MM.1S (cell line): ENCODE data around the gene MS4A10.

Source experiments
- DNase-seq: peaks from one replicate; pipeline ENCODE4 v3.0.0-alpha.2; 2015
- H2AFZ ChIP-seq: fragments of 300-600 bp; sonication (generic); 2 replicates; pipeline ENCODE4 v1.6.0; 2016; ENCODE audit warnings: antibody characterized with exemption, low read length
- H3F3A ChIP-seq: fragments of 300-600 bp; sonication (generic); 2 replicates; pipeline ENCODE4 v1.6.1; 2016; ENCODE audit warnings: mild to moderate bottlenecking, antibody characterized with exemption, low read length, moderate library complexity, mixed read lengths; ENCODE audit not compliant: insufficient read depth
- H3K27ac ChIP-seq: fragments of 300-600 bp; sonication (generic); 2 replicates; pipeline ENCODE4 v1.5.1; 2016; ENCODE audit warnings: mild to moderate bottlenecking, low read length
- H3K27me3 ChIP-seq: fragments of 300-600 bp; sonication (generic); replicated peaks from 2 replicates; pipeline ENCODE4 v1.6.0; 2016; ENCODE audit warnings: low read length; ENCODE audit not compliant: insufficient read depth
- H3K36me3 ChIP-seq: fragments of 300-600 bp; sonication (generic); replicated peaks from 2 replicates; pipeline ENCODE4 v1.6.1; 2016; ENCODE audit warnings: mild to moderate bottlenecking, low read length, mixed read lengths; ENCODE audit not compliant: insufficient read depth
- H3K4me1 ChIP-seq: fragments of 300-600 bp; sonication (generic); 2 replicates; pipeline ENCODE4 v1.6.1; 2016; ENCODE audit warnings: low read length, mixed read lengths
- H3K4me2 ChIP-seq: fragments of 300-600 bp; sonication (generic); 2 replicates; pipeline ENCODE4 v1.6.0; 2016; ENCODE audit warnings: low read depth, low read length
- H3K4me3 ChIP-seq: fragments of 300-600 bp; sonication (generic); 2 replicates; pipeline ENCODE4 v1.5.1; 2016; ENCODE audit warnings: low read length, mixed read lengths
- H3K79me2 ChIP-seq: fragments of 300-600 bp; sonication (generic); 2 replicates; pipeline ENCODE4 v1.6.1; 2016; ENCODE audit warnings: mixed run types, low read length, mixed read lengths
- H3K9ac ChIP-seq: fragments of 300-600 bp; sonication (generic); 2 replicates; pipeline ENCODE4 v1.6.1; 2016; ENCODE audit warnings: low read length, mixed read lengths
- H3K9me2 ChIP-seq: fragments of 300-600 bp; sonication (generic); replicated peaks from 2 replicates; pipeline ENCODE4 v1.6.1; 2016; ENCODE audit warnings: mild to moderate bottlenecking, low read length, mixed read lengths; ENCODE audit not compliant: insufficient read depth
- H3K9me3 ChIP-seq: fragments of 300-600 bp; sonication (generic); replicated peaks from 2 replicates; pipeline ENCODE4 v1.6.1; 2016; ENCODE audit warnings: mild to moderate bottlenecking, low read length, mixed read lengths; ENCODE audit not compliant: insufficient read depth
- H4K20me1 ChIP-seq: fragments of 300-600 bp; sonication (generic); 2 replicates; pipeline ENCODE4 v1.6.1; 2016; ENCODE audit warnings: mild to moderate bottlenecking, low read length, moderate library complexity, mixed read lengths; ENCODE audit not compliant: insufficient read depth
- EZH2 ChIP-seq: fragments of 300-600 bp; sonication (generic); optimal IDR thresholded peaks from 2 replicates; pipeline ENCODE3; 2017; ENCODE audit warnings: low read depth, mild to moderate bottlenecking, antibody characterized with exemption, low read length, mixed read lengths
- EZH2phosphoT487 ChIP-seq: fragments of 300-600 bp; sonication (generic); IDR thresholded peaks from 2 replicates; pipeline ENCODE4 v1.6.1; 2018; ENCODE audit warnings: antibody characterized with exemption, low read length
- TF ChIP-seq, protein P1 (sequence below): fragments of 300-600 bp; sonication (generic); IDR thresholded peaks from 2 replicates; pipeline ENCODE4 v1.5.1; 2016; ENCODE audit warnings: antibody characterized with exemption, low read length, mixed read lengths

The MS4A10 gene

DNA sequence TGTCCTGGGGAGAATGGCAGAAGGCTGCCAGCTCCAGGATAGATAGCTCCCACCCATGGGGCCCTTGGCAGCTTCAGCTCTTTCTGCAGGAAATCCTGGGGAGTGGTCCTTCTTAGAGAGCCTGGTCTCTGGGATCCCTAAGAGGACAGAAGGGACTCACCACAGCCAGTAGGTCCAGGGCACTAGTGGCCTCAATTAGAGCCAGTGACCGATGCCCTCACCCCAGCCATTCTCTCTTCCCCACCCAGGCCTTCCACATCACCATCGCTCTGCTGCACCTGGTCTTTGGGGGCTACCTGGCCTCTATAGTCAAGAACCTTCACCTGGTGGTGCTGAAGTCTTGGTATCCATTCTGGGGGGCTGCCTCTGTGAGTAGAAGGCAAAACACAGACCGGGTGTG, 5.6 kb downstream of the MS4A10 start:
- Histone ChIP-seq H3K27ac (no peak overlapping the region), H3K36me3 (no peaks in the 10 kb centered on the region), H3K4me2 (no peak overlapping the region), H3K9me2 (no peaks in the 10 kb centered on the region), H4K20me1 (no peaks in the 10 kb centered on the region), H3K9me3 (no peaks in the 10 kb centered on the region), H3K79me2 (no peaks in the 10 kb centered on the region), H3K4me1 (no peaks in the 10 kb centered on the region), H3F3A (no peaks in the 10 kb centered on the region), H3K4me3 (no peak overlapping the region), H2AFZ (no peak overlapping the region), H3K9ac (no peak overlapping the region), H3K27me3 (no peaks in the 10 kb centered on the region)
- TF ChIP-seq EZH2 (no peak), EZH2phosphoT487 (no peak)
- TF ChIP-seq, protein P1, sequence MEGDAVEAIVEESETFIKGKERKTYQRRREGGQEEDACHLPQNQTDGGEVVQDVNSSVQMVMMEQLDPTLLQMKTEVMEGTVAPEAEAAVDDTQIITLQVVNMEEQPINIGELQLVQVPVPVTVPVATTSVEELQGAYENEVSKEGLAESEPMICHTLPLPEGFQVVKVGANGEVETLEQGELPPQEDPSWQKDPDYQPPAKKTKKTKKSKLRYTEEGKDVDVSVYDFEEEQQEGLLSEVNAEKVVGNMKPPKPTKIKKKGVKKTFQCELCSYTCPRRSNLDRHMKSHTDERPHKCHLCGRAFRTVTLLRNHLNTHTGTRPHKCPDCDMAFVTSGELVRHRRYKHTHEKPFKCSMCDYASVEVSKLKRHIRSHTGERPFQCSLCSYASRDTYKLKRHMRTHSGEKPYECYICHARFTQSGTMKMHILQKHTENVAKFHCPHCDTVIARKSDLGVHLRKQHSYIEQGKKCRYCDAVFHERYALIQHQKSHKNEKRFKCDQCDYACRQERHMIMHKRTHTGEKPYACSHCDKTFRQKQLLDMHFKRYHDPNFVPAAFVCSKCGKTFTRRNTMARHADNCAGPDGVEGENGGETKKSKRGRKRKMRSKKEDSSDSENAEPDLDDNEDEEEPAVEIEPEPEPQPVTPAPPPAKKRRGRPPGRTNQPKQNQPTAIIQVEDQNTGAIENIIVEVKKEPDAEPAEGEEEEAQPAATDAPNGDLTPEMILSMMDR, result no peak
- DNase-seq, result no peak

DNA sequence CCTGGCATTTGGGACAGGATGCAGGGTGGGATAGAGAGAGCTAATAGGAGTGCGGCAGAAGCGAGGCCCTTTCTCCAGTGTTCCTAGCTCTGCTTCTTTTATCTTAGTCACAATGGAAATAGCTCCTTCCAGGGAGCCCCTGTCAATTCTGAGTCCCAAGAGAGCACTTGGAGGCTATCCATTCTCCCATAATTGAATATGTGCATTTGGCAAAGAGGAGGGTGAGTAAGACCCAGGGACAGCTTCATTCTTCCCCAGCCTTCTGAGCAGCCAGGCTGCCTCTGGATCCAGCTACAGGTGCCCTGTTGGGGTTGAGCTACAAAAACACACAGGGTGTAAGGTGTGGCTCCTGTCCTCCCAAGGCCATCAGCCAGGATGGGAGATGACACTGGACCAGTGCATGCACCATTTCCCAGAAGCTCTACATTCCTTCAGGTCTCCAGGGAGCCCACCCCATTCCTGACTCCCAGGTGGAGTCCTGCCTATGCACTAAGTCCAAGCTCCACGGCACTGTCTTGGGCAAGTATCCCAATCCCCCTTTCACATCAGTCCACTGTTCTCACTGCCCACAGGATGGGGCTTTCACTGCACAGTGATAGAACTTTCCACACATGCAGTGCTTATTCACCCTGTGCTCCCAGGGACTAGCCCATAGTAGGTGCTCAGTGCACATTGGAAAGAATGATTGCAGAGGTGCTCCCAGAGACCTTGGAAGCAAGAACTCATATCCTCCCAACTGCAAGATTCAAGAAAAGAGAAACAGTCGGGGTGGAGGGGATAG, 6.2 kb downstream of the MS4A10 start:
- DNase-seq, result no peak
- H3K9me3 ChIP-seq, result no peaks in the 10 kb centered on the region
- no peaks in the 10 kb centered on the region for H3K27me3 ChIP-seq
- H3K36me3 ChIP-seq, result no peaks in the 10 kb centered on the region
- no peak overlapping the region for H3K4me3 ChIP-seq
- H4K20me1 ChIP-seq, result no peaks in the 10 kb centered on the region
- H3K27ac ChIP-seq, result no peak overlapping the region
- no peaks in the 10 kb centered on the region for H3K79me2 ChIP-seq
- TF ChIP-seq EZH2phosphoT487 (no peak), EZH2 (no peak)
- TF ChIP-seq, protein P1, result no peak
- no peaks in the 10 kb centered on the region for H3K9me2 ChIP-seq
- no peaks in the 10 kb centered on the region for H3K4me1 ChIP-seq
- no peaks in the 10 kb centered on the region for H3F3A ChIP-seq
- no peak overlapping the region for H2AFZ ChIP-seq
- no peak overlapping the region for H3K4me2 ChIP-seq
- no peak overlapping the region for H3K9ac ChIP-seq

DNA sequence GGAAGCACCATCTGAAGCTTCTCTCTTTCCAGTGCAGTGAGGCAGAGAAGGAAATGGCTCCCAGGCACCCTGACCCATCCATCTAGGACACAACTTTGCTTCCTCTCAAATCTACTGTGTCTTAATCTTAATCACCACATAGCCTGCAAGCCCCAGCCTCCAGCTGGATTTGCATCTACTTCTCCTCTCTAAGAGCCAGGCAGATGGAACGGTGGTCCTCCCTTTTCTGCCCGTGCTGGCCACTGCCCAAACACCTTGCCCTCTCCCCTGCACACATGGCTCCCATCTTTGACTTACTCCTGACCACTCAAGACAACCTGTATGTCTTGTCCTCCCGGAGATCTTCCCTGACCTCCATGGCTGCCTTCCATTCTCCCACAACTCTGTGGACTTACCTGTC, 7.4 kb downstream of the MS4A10 start:
- H3F3A ChIP-seq, result no peaks in the 10 kb centered on the region
- no peaks in the 10 kb centered on the region for H3K4me1 ChIP-seq
- H3K9ac ChIP-seq, result no peak overlapping the region
- no peaks in the 10 kb centered on the region for H3K9me3 ChIP-seq
- no peaks in the 10 kb centered on the region for H3K9me2 ChIP-seq
- no peak overlapping the region for H3K4me3 ChIP-seq
- no peak overlapping the region for H2AFZ ChIP-seq
- TF ChIP-seq EZH2 (no peak), EZH2phosphoT487 (no peak)
- TF ChIP-seq, protein P1, result no peak
- no peaks in the 10 kb centered on the region for H3K27me3 ChIP-seq
- H3K36me3 ChIP-seq, result no peaks in the 10 kb centered on the region
- H3K4me2 ChIP-seq, result no peak overlapping the region
- DNase-seq, result no peak
- H3K79me2 ChIP-seq, result no peaks in the 10 kb centered on the region
- no peaks in the 10 kb centered on the region for H4K20me1 ChIP-seq
- H3K27ac ChIP-seq, result no peak overlapping the region
